SU-DHL-6 (cell line): ENCODE measurements around the gene DHX15.

Experiments used
- H2AFZ ChIP-seq: fragments of 200-600 bp; sonication (generic); 2 replicates; pipeline ENCODE4 v1.6.1; 2014; ENCODE audit warnings: low read depth, mild to moderate bottlenecking, moderate library complexity, mixed read lengths, antibody characterized with exemption, low read length; ENCODE audit not compliant: severe bottlenecking
- H3F3A ChIP-seq: fragments of 200-600 bp; shearing (Covaris generic); 2 replicates; pipeline ENCODE4 v1.6.0; 2016; ENCODE audit warnings: antibody characterized with exemption, mild to moderate bottlenecking; ENCODE audit not compliant: insufficient read depth
- H3K27ac ChIP-seq: fragments of 200-600 bp; sonication (generic); 2 replicates; pipeline ENCODE4 v1.5.1; 2016; ENCODE audit warnings: low read depth, mild to moderate bottlenecking, low read length, moderate library complexity, mixed read lengths
- H3K27me3 ChIP-seq: fragments of 200-600 bp; sonication (generic), shearing (Covaris generic); 2 replicates; pipeline ENCODE4 v1.6.0; 2014; ENCODE audit warnings: mild to moderate bottlenecking, low read length
- H3K36me3 ChIP-seq: fragments of 200-600 bp; sonication (generic); 2 replicates; pipeline ENCODE4 v1.6.1; 2014; ENCODE audit warnings: mild to moderate bottlenecking, low read length, mixed read lengths
- H3K4me2 ChIP-seq: fragments of 300-600, 200-600 bp; shearing (Covaris generic), sonication (generic); 2 replicates; pipeline ENCODE4 v1.6.0; 2014; ENCODE audit warnings: low read length, low read depth, mild to moderate bottlenecking; ENCODE audit not compliant: poor library complexity, severe bottlenecking
- H3K4me3 ChIP-seq: fragments of 200-600 bp; sonication (generic); 2 replicates; pipeline ENCODE4 v1.5.1; 2014; ENCODE audit warnings: antibody characterized with exemption, low read length, mild to moderate bottlenecking, mixed read lengths; ENCODE audit not compliant: insufficient read depth, poor library complexity, severe bottlenecking
- H3K79me2 ChIP-seq: fragments of 200-600 bp; sonication (generic); 2 replicates; pipeline ENCODE4 v1.6.1; 2014; ENCODE audit warnings: mild to moderate bottlenecking, low read length, moderate library complexity; ENCODE audit not compliant: insufficient read depth
- H3K9ac ChIP-seq: fragments of 200-600 bp; sonication (generic); 2 replicates; pipeline ENCODE4 v1.7.0; 2014; ENCODE audit warnings: mild to moderate bottlenecking, low read length
- H3K9me2 ChIP-seq: fragments of 200-600 bp; sonication (generic); replicated peaks from 2 replicates; pipeline ENCODE4 v1.6.1; 2014; ENCODE audit warnings: low read length; ENCODE audit not compliant: insufficient read depth
- H3K9me3 ChIP-seq: fragments of 200-600 bp; sonication (generic); 2 replicates; pipeline ENCODE4 v1.6.1; 2014; ENCODE audit warnings: low read length, mixed read lengths; ENCODE audit not compliant: insufficient read depth
- H4K20me1 ChIP-seq: fragments of 200-600 bp; sonication (generic); 2 replicates; pipeline ENCODE4 v1.6.1; 2014; ENCODE audit warnings: low read depth, mild to moderate bottlenecking, antibody characterized with exemption, low read length, moderate library complexity, mixed read lengths
- CTCF ChIP-seq: fragments of 200-600 bp; sonication (generic); IDR thresholded peaks from one replicate; pipeline ENCODE4 v1.5.1; 2017; ENCODE audit warnings: antibody characterized with exemption, mild to moderate bottlenecking, low read length, moderate library complexity; ENCODE audit not compliant: insufficient read depth, poor library complexity, severe bottlenecking
- EZH2phosphoT487 ChIP-seq: fragments of 200-600 bp; sonication (generic), shearing (Covaris generic); conservative IDR thresholded peaks from 2 replicates; pipeline ENCODE4 v1.6.1; 2018; ENCODE audit warnings: mild to moderate bottlenecking, antibody characterized with exemption, low read length, moderate library complexity, mixed read lengths

DHX15 gene

GRCh38 chr4:24529555-24529954 is 54.8 kb downstream of the DHX15 start:
- TF ChIP-seq CTCF, result no peak
- TF ChIP-seq EZH2phosphoT487, result no peak
- Histone ChIP-seq H3K4me2 (no peak overlapping the region), H3K27ac (no peak overlapping the region), H3K36me3 (peaks cover 71% of the 10 kb centered on the region), H2AFZ (no peak overlapping the region), H3K79me2 (peaks cover 22% of the 10 kb centered on the region), H3K9ac (no peak overlapping the region), H3K4me3 (no peak overlapping the region), H4K20me1 (peaks cover 34% of the 10 kb centered on the region), H3F3A (no peaks in the 10 kb centered on the region; the same call in 1 of the 2 replicates), H3K9me2 (no peaks in the 10 kb centered on the region), H3K9me3 (no peaks in the 10 kb centered on the region), H3K27me3 (no peaks in the 10 kb centered on the region)

- H3K27ac ChIP-seq, result no peak overlapping the region
- TF ChIP-seq CTCF, result no peak
- TF ChIP-seq EZH2phosphoT487, result no peak
- H3K9ac ChIP-seq, result no peak overlapping the region
- H4K20me1 ChIP-seq, result peaks cover 25% of the 10 kb centered on the region; the same call in 1 of the 2 replicates
- peaks cover 5% of the 10 kb centered on the region; the same call in 1 of the 2 replicates for H3F3A ChIP-seq
- H3K9me3 ChIP-seq, result no peaks in the 10 kb centered on the region
- H3K27me3 ChIP-seq, result no peaks in the 10 kb centered on the region
- H2AFZ ChIP-seq, result no peak overlapping the region
- peaks cover 65% of the 10 kb centered on the region for H3K36me3 ChIP-seq
- no peak overlapping the region for H3K4me3 ChIP-seq
- H3K4me2 ChIP-seq, result no peak overlapping the region
- H3K9me2 ChIP-seq, result no peaks in the 10 kb centered on the region
- peaks cover 28% of the 10 kb centered on the region for H3K79me2 ChIP-seq
These were observed 57.0 kb downstream of the DHX15 start for GRCh38 chr4:24527371-24527770.

GRCh38 chr4:24521544-24521943 is 62.8 kb downstream of the DHX15 start:
- Histone ChIP-seq H3F3A (peaks cover 5% of the 10 kb centered on the region; the same call in 1 of the 2 replicates), H3K4me3 (no peak overlapping the region), H3K9me3 (no peaks in the 10 kb centered on the region), H3K4me2 (no peak overlapping the region), H3K79me2 (peaks cover 18% of the 10 kb centered on the region), H3K27ac (no peak overlapping the region), H3K36me3 (peaks cover 33% of the 10 kb centered on the region), H2AFZ (no peak overlapping the region), H3K9ac (no peak overlapping the region), H4K20me1 (peaks cover 11% of the 10 kb centered on the region; the same call in 1 of the 2 replicates), H3K9me2 (no peaks in the 10 kb centered on the region), H3K27me3 (no peaks in the 10 kb centered on the region)
- TF ChIP-seq CTCF, result no peak
- no peak for TF ChIP-seq EZH2phosphoT487

GRCh38 chr4:24519649-24520048 is 64.7 kb downstream of the DHX15 start:
- Histone ChIP-seq H2AFZ (no peak overlapping the region), H3K9ac (no peak overlapping the region), H4K20me1 (peaks cover 11% of the 10 kb centered on the region; the same call in 1 of the 2 replicates), H3K4me3 (no peak overlapping the region), H3K4me2 (no peak overlapping the region), H3K9me3 (no peaks in the 10 kb centered on the region), H3K27me3 (no peaks in the 10 kb centered on the region), H3F3A (peaks cover 5% of the 10 kb centered on the region; the same call in 1 of the 2 replicates), H3K36me3 (peaks cover 24% of the 10 kb centered on the region), H3K27ac (no peak overlapping the region), H3K9me2 (no peaks in the 10 kb centered on the region), H3K79me2 (peaks cover 14% of the 10 kb centered on the region)
- no peak for TF ChIP-seq CTCF
- no peak for TF ChIP-seq EZH2phosphoT487
